GM18498 (cell line): Measurements from ENCODE around the gene PIP5K1B.

ENCODE experiments used
- ATAC-seq: cut with Tn5 transposase; IDR thresholded peaks from one replicate; pipeline ENCODE4 v1.9.1; 2021; ENCODE audit warnings: mild to moderate bottlenecking, moderate library complexity; ENCODE audit not compliant: unreplicated experiment

PIP5K1B gene

DNA sequence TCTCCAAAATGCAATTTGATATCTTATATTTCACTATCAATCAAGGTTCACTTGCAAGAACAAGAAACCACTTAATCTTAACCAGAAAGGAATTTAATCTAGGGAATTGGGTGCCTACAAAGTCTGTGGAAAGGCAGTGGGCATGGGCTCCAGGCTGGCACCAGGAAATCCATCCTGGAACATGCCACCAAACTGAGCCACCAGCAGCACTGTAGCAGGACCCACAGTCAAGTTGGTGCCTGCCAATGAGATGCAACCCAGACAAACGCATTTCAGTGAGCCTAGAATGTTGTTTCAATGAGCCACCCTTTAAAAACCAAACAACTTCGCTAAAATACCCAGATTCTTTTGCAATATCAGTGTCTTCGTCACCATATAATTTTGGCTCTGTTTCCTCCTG, 237.8 kb downstream of the PIP5K1B start:
- ATAC-seq = no peak

DNA sequence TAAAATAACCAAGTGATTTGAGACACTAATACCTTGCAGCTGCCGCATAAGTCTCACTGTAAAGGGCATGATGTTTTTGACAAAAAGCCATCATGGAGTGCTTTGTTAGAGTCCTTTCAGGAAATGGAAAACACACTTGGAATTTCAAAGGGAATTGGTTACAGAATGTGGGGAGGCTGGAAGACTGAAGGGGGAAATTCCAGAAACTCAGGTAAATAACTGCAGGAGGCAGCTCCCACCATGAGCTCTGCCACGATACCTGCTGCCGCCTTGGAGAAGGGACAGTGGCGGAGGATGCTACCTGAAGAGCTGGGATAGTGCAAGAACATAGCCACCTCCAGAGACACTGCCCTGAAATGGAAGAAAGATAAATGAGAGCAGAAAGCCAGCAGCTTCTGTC, 242.0 kb downstream of the PIP5K1B start:
- no peak for ATAC-seq

DNA sequence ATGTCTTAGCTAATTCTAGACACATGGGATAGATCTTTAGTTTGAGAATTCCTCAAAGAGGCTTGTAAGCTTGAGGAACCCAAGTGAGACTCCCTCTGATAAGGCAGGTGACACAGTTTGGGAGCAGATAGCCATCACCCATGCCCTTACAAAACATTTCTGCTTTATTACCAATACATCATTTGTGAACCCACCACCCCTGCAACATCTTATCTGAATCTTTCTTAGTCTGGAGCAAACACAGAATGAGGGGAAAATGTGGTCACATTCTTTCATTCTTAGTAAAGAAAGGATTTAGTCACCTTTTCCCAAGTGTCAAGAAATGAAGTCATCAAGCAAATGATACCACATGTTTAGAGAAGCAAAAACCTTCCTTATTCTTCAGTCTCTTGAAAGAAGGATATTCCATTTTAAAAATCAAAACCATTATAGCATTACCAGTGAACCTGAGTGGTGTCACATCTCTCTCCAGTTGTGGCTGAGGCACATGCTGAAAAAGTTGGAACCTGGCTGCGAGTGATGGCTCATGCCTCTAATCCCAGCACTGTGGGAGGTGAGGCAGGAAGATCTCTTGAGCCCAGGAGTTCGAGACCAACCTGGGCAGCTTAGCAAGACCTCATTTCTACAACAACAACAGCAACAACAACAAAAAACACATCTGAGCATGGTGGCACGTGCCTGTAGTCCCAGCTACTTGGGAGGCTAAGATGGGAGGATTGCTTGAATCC, 243.0 kb downstream of the PIP5K1B start:
- ATAC-seq = no peak

DNA sequence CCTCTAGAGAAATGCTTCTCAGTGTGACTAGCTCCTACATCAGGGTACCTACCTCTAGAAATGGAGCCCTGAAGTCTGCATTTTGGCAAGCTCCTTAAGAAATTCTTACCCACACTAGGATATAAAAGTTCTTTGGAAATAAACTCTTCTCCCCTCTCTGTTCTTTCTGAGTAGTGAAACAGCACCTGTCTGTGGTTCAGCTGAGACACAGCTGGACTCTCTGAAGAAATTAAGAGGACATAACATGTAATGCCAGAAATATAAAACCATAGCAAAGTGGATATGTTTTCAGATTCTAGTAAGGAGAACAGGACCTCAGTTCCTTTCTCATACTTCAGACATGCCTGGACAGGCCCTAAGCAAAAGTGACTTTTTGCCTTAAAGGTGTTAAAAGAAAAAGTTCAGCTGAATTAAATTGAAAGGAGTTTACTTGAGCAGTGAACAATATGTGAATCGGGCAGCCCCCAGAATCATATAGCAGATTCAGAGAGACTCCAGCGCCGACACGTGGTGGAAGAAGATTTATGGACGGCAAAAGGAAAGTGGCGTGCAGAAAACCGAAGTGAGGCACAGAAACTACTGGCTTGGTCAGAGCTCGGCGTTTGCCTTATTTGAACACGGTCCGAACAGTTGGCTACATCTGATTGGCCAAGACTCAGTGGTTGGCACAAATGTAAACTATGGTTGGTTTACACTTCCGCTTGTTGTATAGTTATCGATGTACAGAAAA, 244.4 kb downstream of the PIP5K1B start:
- no peak for ATAC-seq

DNA sequence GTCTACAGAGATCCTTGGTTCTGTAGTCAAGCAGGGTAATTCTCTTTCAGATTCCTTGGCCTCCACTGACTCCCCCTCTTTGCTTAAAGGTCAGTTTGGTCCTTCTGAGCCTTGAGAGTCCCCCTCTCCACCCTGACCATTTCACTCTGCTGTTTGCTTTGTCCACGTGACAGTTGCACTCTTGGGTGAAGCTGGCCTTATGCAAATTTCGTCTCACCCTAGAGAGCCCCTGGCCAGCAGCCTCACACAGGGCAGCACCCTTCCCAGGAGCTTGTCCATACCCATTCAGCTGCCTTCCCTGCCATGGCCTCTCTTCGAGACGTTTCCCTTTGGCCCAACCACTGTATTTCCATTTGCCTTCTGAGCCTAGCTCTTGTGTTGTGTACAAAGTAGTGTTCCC, 245.1 kb downstream of the PIP5K1B start:
- no peak for ATAC-seq

DNA sequence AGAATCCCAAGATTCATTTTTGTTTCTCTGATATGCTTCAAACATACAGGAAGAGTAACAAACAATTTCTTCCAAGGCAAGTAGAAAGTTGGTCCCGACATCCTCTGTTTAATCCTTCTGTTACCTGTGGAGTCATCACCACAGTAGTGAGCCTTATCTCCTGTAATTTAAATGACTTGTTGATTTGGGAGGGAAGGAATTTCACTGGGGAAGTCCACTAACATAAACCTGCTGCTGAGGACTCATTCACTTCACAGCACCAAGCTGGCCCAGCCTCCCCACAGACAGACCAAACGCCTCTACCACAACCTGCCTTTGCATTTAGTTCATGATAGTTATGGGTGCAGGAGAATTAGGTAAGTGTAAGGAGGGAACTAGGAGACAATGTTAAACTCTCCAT, 245.6 kb downstream of the PIP5K1B start:
- no peak for ATAC-seq

DNA sequence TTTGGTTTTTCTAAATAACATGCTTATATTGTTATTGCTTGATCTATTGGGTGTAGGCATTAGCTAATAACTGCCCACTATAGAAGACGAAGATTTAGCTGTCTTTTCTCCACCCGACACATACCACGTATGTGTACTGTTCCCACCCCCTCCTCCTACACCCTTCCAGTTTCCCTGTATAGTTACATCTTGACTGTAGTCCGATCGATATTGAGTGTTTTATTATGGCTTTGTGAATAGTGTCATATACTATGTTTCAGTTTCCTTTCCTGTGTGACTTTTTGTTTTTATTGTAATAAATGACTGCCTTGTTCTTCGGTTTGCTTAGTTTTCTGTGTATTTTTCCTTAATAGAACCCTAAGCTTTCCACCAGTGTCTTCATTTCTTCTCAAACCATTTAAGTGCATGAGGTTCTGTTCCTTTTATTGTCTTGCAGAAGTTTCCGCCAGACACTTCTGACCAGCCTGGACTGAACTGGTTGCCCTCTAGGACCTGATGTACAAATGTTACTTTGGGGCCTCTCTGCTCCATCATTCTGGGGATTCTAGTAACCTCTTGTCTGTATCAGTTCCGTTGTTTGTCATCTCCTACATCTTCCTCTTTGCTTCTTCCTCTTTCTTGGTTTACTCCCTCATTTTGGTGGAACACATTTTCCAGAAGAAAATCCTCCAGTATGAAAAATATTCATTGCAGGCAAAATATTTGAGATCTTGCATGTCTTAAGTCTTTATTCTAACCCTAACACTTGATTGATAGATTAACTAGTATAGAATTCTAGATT, 247.0 kb downstream of the PIP5K1B start:
- peak; percentile 64 for ATAC-seq

DNA sequence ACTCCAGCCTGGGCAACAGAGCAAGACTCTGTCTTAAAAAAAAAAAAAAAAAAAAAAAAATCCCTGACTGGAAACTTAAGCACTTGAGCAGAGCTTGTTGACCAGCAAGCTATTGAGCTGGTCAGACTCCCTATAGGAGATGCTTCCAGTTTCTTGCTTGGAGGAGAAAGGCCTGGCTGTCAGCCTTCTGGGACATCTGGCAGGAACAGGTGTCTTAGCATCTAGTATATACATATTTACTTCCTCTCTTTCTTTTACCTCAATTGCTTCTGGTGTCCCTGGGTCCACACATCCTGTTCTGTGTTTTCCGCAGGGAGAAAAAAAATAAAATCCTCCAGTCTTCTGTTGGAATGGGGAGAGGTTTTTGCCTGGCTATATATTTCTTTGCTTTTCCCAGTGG, 248.7 kb downstream of the PIP5K1B start:
- ATAC-seq = no peak

DNA sequence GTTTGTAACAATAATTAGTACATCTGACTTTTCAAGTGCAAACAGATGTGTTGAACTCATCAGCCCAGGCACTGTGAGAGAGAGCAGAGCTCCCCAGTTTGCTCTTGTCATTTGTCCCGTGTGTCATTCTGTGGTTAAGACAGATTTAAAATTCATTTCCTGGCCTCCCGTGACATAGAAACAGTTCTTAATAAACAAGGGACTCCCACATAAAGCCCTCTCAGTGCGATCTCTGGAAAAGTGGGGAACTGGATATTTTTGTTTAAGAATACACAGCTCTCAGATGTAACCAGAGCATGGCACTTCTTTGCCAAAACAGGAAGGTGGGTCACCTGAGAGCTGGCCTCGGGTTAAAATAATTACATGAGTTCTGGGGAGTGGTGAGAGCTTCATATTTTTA, 250.3 kb downstream of the PIP5K1B start:
- ATAC-seq = no peak

DNA sequence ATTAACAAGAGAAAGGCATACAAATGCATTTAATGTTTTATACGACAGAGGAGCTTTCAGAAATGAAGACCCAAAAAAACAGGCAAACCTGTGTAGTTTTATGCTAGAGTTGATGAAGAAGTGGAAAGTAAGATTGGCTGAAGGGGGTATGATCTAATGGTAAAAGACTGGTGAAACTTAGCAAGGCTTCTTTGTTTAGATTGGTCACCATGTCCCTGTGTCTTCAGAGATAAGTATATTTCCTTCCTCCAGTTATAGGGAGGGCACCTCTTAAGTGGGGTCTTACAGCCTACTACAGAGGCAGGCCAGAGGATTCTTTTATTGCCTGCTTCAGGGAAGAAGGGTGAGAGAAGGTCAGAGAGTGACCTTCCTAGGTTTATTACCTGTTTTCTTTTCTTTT, 252.4 kb downstream of the PIP5K1B start:
- no peak for ATAC-seq

DNA sequence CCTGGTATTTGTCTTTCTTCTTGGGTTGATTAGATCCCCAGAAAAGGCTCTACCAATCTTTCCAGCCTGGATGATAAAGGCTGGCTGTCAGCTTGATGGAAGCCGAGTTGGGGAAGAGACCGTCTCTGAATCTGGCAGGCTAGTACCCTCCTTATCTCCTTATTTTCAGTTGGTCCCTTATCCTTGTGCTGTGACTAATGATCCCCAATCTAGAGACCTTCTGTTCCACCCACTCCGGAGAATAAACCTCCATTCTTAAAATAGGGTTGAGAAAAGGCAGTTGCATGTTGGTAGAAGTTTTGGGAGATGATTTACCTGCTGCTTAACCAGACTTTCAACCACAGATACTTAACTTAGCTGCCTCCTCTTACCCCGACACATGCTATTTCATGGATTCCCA, 256.5 kb downstream of the PIP5K1B start:
- ATAC-seq = peak; percentile 52

DNA sequence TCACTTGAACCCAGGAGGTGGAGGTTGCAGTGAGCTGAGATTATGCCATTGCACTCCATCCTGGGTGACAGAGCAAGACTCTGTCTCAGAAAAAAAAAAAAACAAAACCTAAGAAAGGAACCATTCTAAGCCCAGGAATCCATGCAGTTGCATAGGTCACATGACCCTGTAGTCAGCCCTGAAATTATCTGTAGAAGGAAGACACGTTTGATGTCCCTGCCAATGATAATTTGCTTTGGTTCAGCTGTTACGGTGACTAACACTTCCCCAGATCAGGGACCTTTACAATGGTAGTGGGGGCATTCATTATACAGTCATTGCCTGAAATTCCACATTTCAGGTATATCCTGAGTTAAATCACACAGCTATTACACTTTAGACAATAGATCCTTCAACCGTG, 258.4 kb downstream of the PIP5K1B start:
- no peak for ATAC-seq

DNA sequence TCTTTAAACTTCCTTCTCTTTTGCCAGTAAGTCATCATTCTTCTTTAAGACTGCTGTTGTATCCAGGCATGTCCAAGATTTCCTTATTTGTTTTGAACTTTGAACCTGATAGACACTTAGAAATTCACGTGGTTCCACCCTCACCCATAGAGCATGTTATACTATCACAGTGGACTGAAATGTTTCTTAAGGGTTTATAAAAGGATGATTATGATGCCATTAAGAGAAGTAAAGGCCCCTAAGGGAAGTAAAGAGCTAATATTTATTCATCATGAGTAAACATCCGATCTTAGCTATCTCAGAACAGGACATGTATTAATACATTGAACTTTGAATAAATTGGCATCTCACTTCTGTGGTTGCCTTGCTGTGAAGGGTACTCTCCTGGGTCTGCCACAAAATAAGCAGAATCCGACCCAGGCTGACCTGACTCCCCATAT, 259.1 kb downstream of the PIP5K1B start:
- ATAC-seq = no peak

DNA sequence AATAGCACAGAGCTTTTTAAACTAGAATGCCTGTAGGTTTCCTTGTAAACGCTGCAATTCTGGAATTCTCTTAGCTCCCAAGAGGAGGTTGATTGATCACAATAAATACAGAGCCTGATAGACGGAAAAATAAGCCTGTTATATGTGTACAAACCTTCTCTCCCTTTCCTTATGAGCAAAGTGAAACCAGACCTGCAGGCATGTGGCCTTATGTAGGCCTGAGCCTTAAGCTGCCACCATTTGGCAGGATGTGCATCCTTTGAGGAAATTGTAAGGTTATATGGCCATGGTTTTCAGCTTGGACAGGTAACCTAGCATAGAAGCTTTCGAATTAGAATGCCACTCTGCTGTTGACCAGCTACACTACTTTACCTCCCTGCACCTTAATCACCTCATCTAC, 259.7 kb downstream of the PIP5K1B start:
- no peak for ATAC-seq

DNA sequence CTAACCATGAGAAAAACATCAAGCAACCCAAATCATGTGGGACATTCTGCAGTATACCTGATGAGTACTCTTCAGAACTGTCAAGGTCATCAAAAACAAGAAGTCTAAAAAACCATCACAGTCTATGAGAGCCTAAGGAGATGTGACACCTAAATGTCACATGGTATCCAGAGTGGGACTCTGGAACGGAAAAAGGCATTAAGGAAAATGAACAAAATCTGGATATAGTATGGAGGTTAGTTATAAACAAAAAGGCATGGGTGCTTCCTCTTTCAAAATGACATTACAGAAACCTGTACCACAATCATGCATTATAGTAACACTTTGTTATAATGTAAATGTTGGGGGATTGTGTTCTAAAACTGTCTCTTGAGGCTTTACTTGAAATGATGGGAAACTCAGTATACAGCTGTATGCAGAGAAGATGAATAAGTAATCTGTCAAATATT, 261.5 kb downstream of the PIP5K1B start:
- peak; percentile 72 for ATAC-seq

DNA sequence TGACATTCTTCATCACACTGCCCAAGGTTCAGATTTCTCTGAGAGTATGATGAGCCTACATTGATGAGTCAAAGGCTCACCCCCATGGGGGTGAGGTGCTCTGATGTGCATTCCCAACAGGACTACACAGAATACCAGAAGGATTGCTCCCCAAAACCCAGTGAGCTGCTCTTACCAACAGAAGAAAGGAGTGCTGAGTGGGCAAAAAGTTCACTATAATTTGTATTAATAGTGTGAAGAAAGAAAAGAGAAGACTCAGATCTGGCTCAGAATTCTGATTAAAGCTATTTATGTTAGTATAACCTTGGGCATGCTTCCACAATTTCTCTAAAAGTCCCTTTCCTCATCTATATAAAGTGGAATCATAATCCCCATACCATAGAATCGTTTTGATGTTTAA, 262.8 kb downstream of the PIP5K1B start:
- ATAC-seq = no peak

DNA sequence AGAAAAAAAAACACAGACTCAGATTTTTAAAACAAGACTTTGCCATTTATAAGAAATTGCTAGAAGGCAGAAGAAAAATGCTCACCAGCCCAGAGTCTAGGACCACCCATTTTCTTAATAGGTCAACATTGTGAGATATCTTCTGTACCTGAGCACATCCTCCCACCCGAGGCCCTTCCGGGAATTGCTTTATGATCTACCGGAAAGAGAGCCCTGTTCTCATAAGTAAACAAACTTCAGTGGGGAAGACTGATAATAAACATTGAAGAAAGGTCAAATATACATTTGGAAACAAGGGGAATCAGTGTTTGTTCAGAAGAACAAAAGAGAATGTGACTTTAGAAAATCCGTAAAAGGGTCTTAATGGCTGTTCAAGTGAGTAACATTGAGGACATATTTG, 264.5 kb downstream of the PIP5K1B start:
- no peak for ATAC-seq

DNA sequence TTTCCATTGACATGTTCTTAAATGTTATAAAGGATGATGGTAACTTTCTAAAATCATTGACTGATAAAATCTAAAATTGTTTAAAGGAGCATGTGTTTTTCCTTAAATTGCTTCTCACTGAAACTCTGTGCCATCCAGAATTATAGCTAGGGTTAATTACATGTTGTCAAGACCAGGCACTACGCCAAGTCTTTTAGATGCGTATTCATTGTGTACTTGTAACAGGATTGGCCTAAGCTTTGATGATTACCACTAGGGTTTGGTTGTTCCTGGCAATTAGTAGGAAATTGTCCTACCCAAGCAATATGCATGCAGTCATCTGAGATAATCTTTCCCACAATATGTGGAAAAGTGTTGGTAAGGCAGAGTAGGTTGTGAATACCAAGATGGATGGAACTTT, 265.1 kb downstream of the PIP5K1B start:
- no peak for ATAC-seq

DNA sequence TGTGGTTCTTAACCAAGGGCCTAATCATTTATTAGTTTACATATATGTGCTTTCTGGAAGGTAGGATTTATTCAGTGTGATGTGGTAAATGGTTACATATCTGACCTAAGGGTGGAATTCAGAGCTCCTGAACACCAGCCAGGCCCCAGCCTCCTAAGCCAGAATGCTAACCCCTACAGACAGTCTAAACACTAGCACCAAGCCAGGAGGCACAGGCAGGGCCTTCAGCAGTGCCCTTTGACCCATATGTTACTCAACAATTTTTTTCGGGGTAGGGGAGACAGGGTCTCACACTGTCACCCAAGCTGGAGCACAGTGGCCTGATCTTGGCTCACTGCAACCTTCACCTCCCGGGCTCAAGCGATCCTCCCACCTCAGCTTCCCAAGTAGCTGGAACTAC, 268.6 kb downstream of the PIP5K1B start:
- ATAC-seq = no peak

DNA sequence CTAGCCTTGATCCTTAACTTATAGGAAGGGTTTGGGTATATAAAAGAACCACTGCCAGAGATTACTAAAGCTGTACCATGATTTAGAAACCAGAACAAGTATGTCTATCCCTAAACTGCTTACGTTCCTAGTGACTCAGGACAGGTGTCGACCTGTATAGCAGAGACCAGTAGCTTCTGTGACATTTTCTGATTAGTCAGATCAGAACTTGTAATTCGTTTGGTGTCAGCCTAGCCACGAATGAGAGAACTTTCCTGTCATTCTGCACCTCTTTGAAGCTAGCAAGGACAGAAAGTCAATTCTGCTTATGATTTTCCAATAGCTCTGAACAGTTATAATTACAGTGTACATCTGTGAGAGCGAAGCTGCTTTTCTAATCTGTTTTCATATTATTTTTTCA, 269.4 kb downstream of the PIP5K1B start:
- peak; percentile 86 for ATAC-seq

DNA sequence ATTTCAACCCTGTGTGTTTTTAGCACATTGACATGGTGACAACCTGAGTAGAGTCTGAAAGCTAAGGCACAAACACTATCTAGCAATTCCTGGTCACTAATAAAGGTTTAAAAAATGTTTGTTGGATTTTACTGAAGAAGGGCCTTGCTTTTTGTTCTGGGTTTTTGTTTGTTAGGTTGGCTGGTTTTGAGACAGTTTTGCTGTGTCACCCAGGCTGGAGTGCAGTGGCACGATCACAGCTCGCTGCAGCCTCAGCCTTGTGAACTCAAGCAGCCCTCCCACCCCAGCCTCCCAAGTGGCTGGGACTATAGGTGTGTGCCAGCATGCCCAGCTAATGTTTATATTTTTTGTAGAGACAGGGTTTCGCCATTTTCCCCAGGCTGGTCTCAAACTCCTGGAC, 269.9 kb downstream of the PIP5K1B start:
- no peak for ATAC-seq
